ENCODE data around the gene CPNE6.
A peak's percentile ranks its signal among the peaks of the same experiment; 100 is the strongest.

The CPNE6 gene

GRCh38 chr14:24082411-24083080 is 11.2 kb downstream of the CPNE6 start:
- Histone ChIP-seq H3K9me3 (ENCODE audit: control insufficient read depth, low read length) (no peaks in the 10 kb centered on the region), H3K9ac (ENCODE audit: low read length) (no peak overlapping the region), H3K4me3 (ENCODE audit: low read length) (no peak overlapping the region), H3K27me3 (replicated peaks; ENCODE audit: control insufficient read depth, insufficient read depth, low read length) (peaks cover 60% of the 10 kb centered on the region), H3K4me1 (ENCODE audit: control insufficient read depth, insufficient read depth, low read length) (peaks cover 8% of the 10 kb centered on the region), H3K36me3 (ENCODE audit: control insufficient read depth, insufficient read depth, low read length, severe bottlenecking) (no peaks in the 10 kb centered on the region)
- no peak for DNase-seq (ENCODE audit: low read depth)

- Histone ChIP-seq H3K4me1 (ENCODE audit: control insufficient read depth, insufficient read depth, low read length) (peaks cover 8% of the 10 kb centered on the region), H3K9ac (ENCODE audit: low read length) (no peak overlapping the region), H3K9me3 (ENCODE audit: control insufficient read depth, low read length) (no peaks in the 10 kb centered on the region), H3K27me3 (replicated peaks; ENCODE audit: control insufficient read depth, insufficient read depth, low read length) (peaks cover 52% of the 10 kb centered on the region), H3K4me3 (ENCODE audit: low read length) (no peak overlapping the region), H3K36me3 (ENCODE audit: control insufficient read depth, insufficient read depth, low read length, severe bottlenecking) (no peaks in the 10 kb centered on the region)
- DNase-seq (ENCODE audit: low read depth): no peak
Observed at GRCh38 chr14:24083462-24083861, 12.1 kb downstream of the CPNE6 start.

- H3K9ac ChIP-seq (ENCODE audit: low read length): no peak overlapping the region
- H3K9me3 ChIP-seq (ENCODE audit: control insufficient read depth, low read length): no peaks in the 10 kb centered on the region
- peaks cover 42% of the 10 kb centered on the region for H3K27me3 ChIP-seq (replicated peaks; ENCODE audit: control insufficient read depth, insufficient read depth, low read length)
- DNase-seq (ENCODE audit: low read depth): no peak
- H3K4me3 ChIP-seq (ENCODE audit: low read length): no peak overlapping the region
- H3K36me3 ChIP-seq (ENCODE audit: control insufficient read depth, insufficient read depth, low read length, severe bottlenecking): no peaks in the 10 kb centered on the region
- peaks cover 8% of the 10 kb centered on the region for H3K4me1 ChIP-seq (ENCODE audit: control insufficient read depth, insufficient read depth, low read length)
Observed at GRCh38 chr14:24084440-24084839, 13.1 kb downstream of the CPNE6 start.

- H3K27me3 ChIP-seq (replicated peaks; ENCODE audit: control insufficient read depth, insufficient read depth, low read length): peaks cover 34% of the 10 kb centered on the region
- no peak overlapping the region for H3K4me3 ChIP-seq (ENCODE audit: low read length)
- H3K9ac ChIP-seq (ENCODE audit: low read length): no peak overlapping the region
- no peak for DNase-seq (ENCODE audit: low read depth)
- H3K36me3 ChIP-seq (ENCODE audit: control insufficient read depth, insufficient read depth, low read length, severe bottlenecking): no peaks in the 10 kb centered on the region
- H3K9me3 ChIP-seq (ENCODE audit: control insufficient read depth, low read length): no peaks in the 10 kb centered on the region
- peaks cover 8% of the 10 kb centered on the region for H3K4me1 ChIP-seq (ENCODE audit: control insufficient read depth, insufficient read depth, low read length)
Observed at GRCh38 chr14:24085215-24085614, 13.9 kb downstream of the CPNE6 start.

- Histone ChIP-seq H3K4me1 (ENCODE audit: control insufficient read depth, insufficient read depth, low read length) (no peaks in the 10 kb centered on the region), H3K27me3 (replicated peaks; ENCODE audit: control insufficient read depth, insufficient read depth, low read length) (peaks cover 28% of the 10 kb centered on the region)
Observed at GRCh38 chr14:24086193-24086955, 15.0 kb downstream of the CPNE6 start.

GRCh38 chr14:24087004-24087403 is 15.6 kb downstream of the CPNE6 start:
- H3K9ac ChIP-seq (ENCODE audit: low read length): no peak overlapping the region
- H3K27me3 ChIP-seq (replicated peaks; ENCODE audit: control insufficient read depth, insufficient read depth, low read length): peaks cover 25% of the 10 kb centered on the region
- H3K36me3 ChIP-seq (ENCODE audit: control insufficient read depth, insufficient read depth, low read length, severe bottlenecking): no peaks in the 10 kb centered on the region
- no peak for DNase-seq (ENCODE audit: low read depth)
- H3K4me1 ChIP-seq (ENCODE audit: control insufficient read depth, insufficient read depth, low read length): peaks cover under 1% of the 10 kb centered on the region
- no peaks in the 10 kb centered on the region for H3K9me3 ChIP-seq (ENCODE audit: control insufficient read depth, low read length)
- no peak overlapping the region for H3K4me3 ChIP-seq (ENCODE audit: low read length)

More at GRCh38 chr14:24086193-24086955, 15.0 kb downstream of the CPNE6 start:
- Histone ChIP-seq H3K4me3 (ENCODE audit: low read length) (no peak overlapping the region), H3K9ac (ENCODE audit: low read length) (no peak overlapping the region), H3K36me3 (ENCODE audit: control insufficient read depth, insufficient read depth, low read length, severe bottlenecking) (no peaks in the 10 kb centered on the region), H3K9me3 (ENCODE audit: control insufficient read depth, low read length) (no peaks in the 10 kb centered on the region)
- DNase-seq (ENCODE audit: low read depth): no peak

- Histone ChIP-seq H3K9ac (ENCODE audit: low read length) (no peak overlapping the region), H3K4me3 (ENCODE audit: low read length) (no peak overlapping the region), H3K36me3 (ENCODE audit: control insufficient read depth, insufficient read depth, low read length, severe bottlenecking) (no peaks in the 10 kb centered on the region), H3K4me1 (ENCODE audit: control insufficient read depth, insufficient read depth, low read length) (peaks cover 11% of the 10 kb centered on the region), H3K9me3 (ENCODE audit: control insufficient read depth, low read length) (no peaks in the 10 kb centered on the region), H3K27me3 (replicated peaks; ENCODE audit: control insufficient read depth, insufficient read depth, low read length) (peaks cover 14% of the 10 kb centered on the region)
- no peak for DNase-seq (ENCODE audit: low read depth)
Observed at GRCh38 chr14:24088095-24088494, 16.7 kb downstream of the CPNE6 start.

- H3K9me3 ChIP-seq (ENCODE audit: control insufficient read depth, low read length): no peaks in the 10 kb centered on the region
- no peak overlapping the region for H3K4me3 ChIP-seq (ENCODE audit: low read length)
- H3K9ac ChIP-seq (ENCODE audit: low read length): no peak overlapping the region
- H3K36me3 ChIP-seq (ENCODE audit: control insufficient read depth, insufficient read depth, low read length, severe bottlenecking): no peaks in the 10 kb centered on the region
- peaks cover 19% of the 10 kb centered on the region for H3K4me1 ChIP-seq (ENCODE audit: control insufficient read depth, insufficient read depth, low read length)
- no peak for DNase-seq (ENCODE audit: low read depth)
- H3K27me3 ChIP-seq (replicated peaks; ENCODE audit: control insufficient read depth, insufficient read depth, low read length): peaks cover 6% of the 10 kb centered on the region
Observed at GRCh38 chr14:24089890-24090289, 18.5 kb downstream of the CPNE6 start.

GRCh38 chr14:24092110-24092504 is 20.7 kb downstream of the CPNE6 start:
- DNase-seq (ENCODE audit: low read depth): no peak

GRCh38 chr14:24092505-24093206 is 21.3 kb downstream of the CPNE6 start:
- Histone ChIP-seq H3K4me3 (ENCODE audit: low read length) (no peak overlapping the region), H3K9me3 (ENCODE audit: control insufficient read depth, low read length) (no peaks in the 10 kb centered on the region), H3K36me3 (ENCODE audit: control insufficient read depth, insufficient read depth, low read length, severe bottlenecking) (no peaks in the 10 kb centered on the region), H3K9ac (ENCODE audit: low read length) (no peak overlapping the region), H3K4me1 (ENCODE audit: control insufficient read depth, insufficient read depth, low read length) (peaks cover 28% of the 10 kb centered on the region), H3K27me3 (replicated peaks; ENCODE audit: control insufficient read depth, insufficient read depth, low read length) (no peaks in the 10 kb centered on the region)
- DNase-seq (ENCODE audit: low read depth): peak; percentile 13

More at GRCh38 chr14:24092110-24092504, 20.7 kb downstream of the CPNE6 start:
- Histone ChIP-seq H3K36me3 (ENCODE audit: control insufficient read depth, insufficient read depth, low read length, severe bottlenecking) (no peaks in the 10 kb centered on the region), H3K9ac (ENCODE audit: low read length) (no peak overlapping the region), H3K4me1 (ENCODE audit: control insufficient read depth, insufficient read depth, low read length) (peaks cover 28% of the 10 kb centered on the region), H3K27me3 (replicated peaks; ENCODE audit: control insufficient read depth, insufficient read depth, low read length) (no peaks in the 10 kb centered on the region), H3K4me3 (ENCODE audit: low read length) (no peak overlapping the region), H3K9me3 (ENCODE audit: control insufficient read depth, low read length) (no peaks in the 10 kb centered on the region)

- Histone ChIP-seq H3K4me1 (ENCODE audit: control insufficient read depth, insufficient read depth, low read length) (peaks cover 28% of the 10 kb centered on the region), H3K9ac (ENCODE audit: low read length) (peak overlapping the region; percentile 44), H3K36me3 (ENCODE audit: control insufficient read depth, insufficient read depth, low read length, severe bottlenecking) (peaks cover 5% of the 10 kb centered on the region), H3K27me3 (replicated peaks; ENCODE audit: control insufficient read depth, insufficient read depth, low read length) (no peaks in the 10 kb centered on the region), H3K9me3 (ENCODE audit: control insufficient read depth, low read length) (no peaks in the 10 kb centered on the region), H3K4me3 (ENCODE audit: low read length) (peak overlapping the region; percentile 46)
- no peak for DNase-seq (ENCODE audit: low read depth)
Observed at GRCh38 chr14:24093207-24093900, 22.0 kb downstream of the CPNE6 start.
